ENCODE data around the gene GALNT16. TPM values are rescaled to one million over a fixed set of nuclear protein-coding genes. Genes with fewer than 3 reads are reported as not detected.

GALNT16 gene
- total and polyA plus RNA-seq, 2 of the 8 experiments (the other 6 are each of a cell fraction or from before 2014, with no cell fraction given) = 5.4 to 6.3 TPM

DNA sequence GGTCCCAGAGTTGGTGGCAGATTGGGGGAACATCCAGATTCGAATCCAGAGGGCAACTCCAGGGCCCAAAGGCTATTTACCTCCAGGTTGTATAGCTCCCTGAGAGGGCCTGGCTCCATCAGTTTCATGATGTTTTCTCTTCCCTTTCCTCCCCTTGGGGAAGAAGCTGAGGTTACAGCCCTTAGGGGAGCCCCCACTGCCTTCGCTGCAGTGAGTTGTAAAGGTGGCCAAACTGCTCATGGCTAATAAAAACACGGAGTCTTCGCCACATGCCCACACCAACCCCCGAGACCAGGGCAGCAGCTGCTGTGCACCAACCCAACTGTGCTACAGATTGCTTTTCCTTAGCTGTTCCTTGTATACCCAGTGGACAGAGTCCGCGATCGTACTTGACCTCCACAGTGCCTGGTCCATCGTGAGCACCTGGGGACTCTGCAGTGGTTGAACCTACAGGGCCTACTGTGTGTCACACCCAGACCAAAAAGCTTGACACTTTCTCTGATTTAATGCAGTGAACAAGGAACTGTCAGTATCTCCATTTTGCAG, 20.9 kb downstream of the GALNT16 start:
- H3K14ac ChIP-seq (ENCODE audit: insufficient read length) = no peak overlapping the region
- TF ChIP-seq HDAC6 (IDR thresholded peaks at IDR 0.05; ENCODE audit: low read depth, low read length) (no peak), TBP (IDR thresholded peaks at IDR 0.05; ENCODE audit: low read depth, low read length) (no peak), GTF2F1 (IDR thresholded peaks at IDR 0.05; ENCODE audit: borderline replicate concordance, low read depth, low read length) (no peak)

More for the DNA sequence above, 20.9 kb downstream of the GALNT16 start:
- no peak overlapping the region for H2BK5ac ChIP-seq (ENCODE audit: low read depth, low read length)
- no peaks in the 10 kb centered on the region for H3K79me2 ChIP-seq (ENCODE audit: control insufficient read depth in 1 of 2, insufficient read depth in 2 of 2, low read length in 2 of 2)
- no peak for DNase-seq (ENCODE audit: low read depth in 1 of 2, low spot score in 2 of 2)
- no peak overlapping the region for H4K8ac ChIP-seq (ENCODE audit: extremely low read depth, insufficient read depth, low read length)
- H4K91ac ChIP-seq (replicated peaks; ENCODE audit: insufficient read length, low read length) = no peak overlapping the region
- no peak overlapping the region for H2AFZ ChIP-seq (ENCODE audit: low read length)
- H2BK120ac ChIP-seq (replicated peaks; ENCODE audit: low read depth, low read length) = no peak overlapping the region
- H3K4me3 ChIP-seq (ENCODE audit: extremely low read depth in 1 of 4, insufficient read depth in 2 of 4, low read depth in 3 of 4, low read length in 4 of 4) = no peak overlapping the region
- H3K27me3 ChIP-seq (replicated peaks in 1 of 4; ENCODE audit: control insufficient read depth in 3 of 4, extremely low read depth in 1 of 4, insufficient read depth in 3 of 4, low read length in 3 of 4) = no peaks in the 10 kb centered on the region
- H4K5ac ChIP-seq (ENCODE audit: insufficient read length, low read depth, low read length) = no peak overlapping the region
- no peak overlapping the region for H3K27ac ChIP-seq (ENCODE audit: low read depth, low read length)
- H3K9ac ChIP-seq (replicated peaks in 1 of 4; ENCODE audit: extremely low read depth in 1 of 4, low read depth in 3 of 4, low read length in 3 of 4) = no peak overlapping the region
- no peak overlapping the region for H3K23ac ChIP-seq (ENCODE audit: insufficient read length)
- H2BK12ac ChIP-seq (ENCODE audit: low read depth, low read length) = no peak overlapping the region
- FAIRE-seq = no peak
- no peak overlapping the region for H3K4me2 ChIP-seq (ENCODE audit: insufficient read depth in 1 of 2, low read depth in 2 of 2, low read length in 2 of 2)
- H3K56ac ChIP-seq (replicated peaks; ENCODE audit: insufficient read length, low read depth, low read length) = no peak overlapping the region
- no peaks in the 10 kb centered on the region for H3K79me1 ChIP-seq (ENCODE audit: low read depth, low read length)
- H2BK20ac ChIP-seq (ENCODE audit: low read length) = no peak overlapping the region
- H3K4ac ChIP-seq (replicated peaks; ENCODE audit: insufficient read length, low read depth, low read length) = no peak overlapping the region
- H3K4me1 ChIP-seq (replicated peaks in 1 of 4; ENCODE audit: control insufficient read depth in 3 of 4, insufficient read depth in 4 of 4, low read length in 3 of 4) = no peaks in the 10 kb centered on the region
- H2AK5ac ChIP-seq (ENCODE audit: low read depth, low read length) = no peak overlapping the region
- H2BK15ac ChIP-seq (ENCODE audit: low read length) = no peak overlapping the region
- ChIA-PET CTCF (ENCODE audit: partially characterized antibody) (interaction anchor here (0.9 to 3.3 kb wide), 12 partner anchors 10 to 82 kb away, joined by 3 to 21 read pairs (median 6); no protein-coding TSS in a partner anchor), POLR2A (ENCODE audit: partially characterized antibody) (interaction anchor here (1.1 kb wide), 1 partner anchor 67 kb away, joined by 3 read pairs; no protein-coding TSS in a partner anchor)
- H3K9me3 ChIP-seq (ENCODE audit: insufficient read depth in 2 of 2, low read depth in 1 of 2, low read length in 1 of 2) = no peaks in the 10 kb centered on the region
- no peaks in the 10 kb centered on the region for H4K20me1 ChIP-seq (replicated peaks in 1 of 2; ENCODE audit: control insufficient read depth in 1 of 2, insufficient read depth in 2 of 2, low read length in 2 of 2)
- H3K36me3 ChIP-seq (ENCODE audit: control insufficient read depth in 2 of 4, insufficient read depth in 4 of 4, low read length in 3 of 4) = no peaks in the 10 kb centered on the region
- H3K18ac ChIP-seq (ENCODE audit: extremely low read depth, low read length) = no peak overlapping the region
- H3K23me2 ChIP-seq (ENCODE audit: low read depth, low read length) = no peaks in the 10 kb centered on the region
- WGBS, 2 experiments (ENCODE audit: extremely low coverage in 1 of 2, insufficient coverage in 1 of 2, insufficient read length in 1 of 2, insufficient replicate concordance in 2 of 2, low coverage in 1 of 2, low lambda C conversion rate in 2 of 2, missing lambda C conversion rate in 1 of 2) = 91% methylated on average over 9 of the region's 9 CpGs; no CpG with 5 or more reads in 1 of the 2 experiments

Measured in H1 (cell line).